ENCODE results near the gene DENND4C.

DNA sequence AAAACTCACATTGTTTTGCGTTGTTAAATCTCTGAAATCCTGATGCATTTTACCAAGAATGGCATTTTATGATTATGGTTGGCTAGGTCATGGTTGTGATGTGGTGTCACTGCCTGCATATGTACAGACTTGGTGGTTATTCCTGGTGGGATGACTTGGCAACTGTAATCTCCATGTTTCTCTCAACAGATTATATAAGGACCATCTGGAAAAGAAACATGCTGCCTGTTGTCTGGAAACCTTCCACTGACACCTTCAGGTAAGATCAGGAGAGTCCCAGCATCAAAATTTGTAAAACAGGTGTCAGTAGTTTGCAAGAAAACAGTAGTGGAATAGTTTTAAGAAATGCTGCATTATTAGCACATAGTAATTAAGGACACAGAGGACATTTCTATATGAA lies 175.3 kb downstream of the DENND4C start:
- TF ChIP-seq ZNF263 (CRISPR knock-in tag; IDR thresholded peaks at IDR 0.05; ENCODE audit: low read depth): no peak
- TF ChIP-seq SOX15 (CRISPR knock-in tag; IDR thresholded peaks at IDR 0.05): no peak
- TF ChIP-seq ZBTB21 (CRISPR knock-in tag; IDR thresholded peaks at IDR 0.05; ENCODE audit: borderline replicate concordance): no peak
- no peak for TF ChIP-seq FOXJ3 (CRISPR knock-in tag; IDR thresholded peaks at IDR 0.05; ENCODE audit: borderline replicate concordance)
- TF ChIP-seq, protein P1, sequence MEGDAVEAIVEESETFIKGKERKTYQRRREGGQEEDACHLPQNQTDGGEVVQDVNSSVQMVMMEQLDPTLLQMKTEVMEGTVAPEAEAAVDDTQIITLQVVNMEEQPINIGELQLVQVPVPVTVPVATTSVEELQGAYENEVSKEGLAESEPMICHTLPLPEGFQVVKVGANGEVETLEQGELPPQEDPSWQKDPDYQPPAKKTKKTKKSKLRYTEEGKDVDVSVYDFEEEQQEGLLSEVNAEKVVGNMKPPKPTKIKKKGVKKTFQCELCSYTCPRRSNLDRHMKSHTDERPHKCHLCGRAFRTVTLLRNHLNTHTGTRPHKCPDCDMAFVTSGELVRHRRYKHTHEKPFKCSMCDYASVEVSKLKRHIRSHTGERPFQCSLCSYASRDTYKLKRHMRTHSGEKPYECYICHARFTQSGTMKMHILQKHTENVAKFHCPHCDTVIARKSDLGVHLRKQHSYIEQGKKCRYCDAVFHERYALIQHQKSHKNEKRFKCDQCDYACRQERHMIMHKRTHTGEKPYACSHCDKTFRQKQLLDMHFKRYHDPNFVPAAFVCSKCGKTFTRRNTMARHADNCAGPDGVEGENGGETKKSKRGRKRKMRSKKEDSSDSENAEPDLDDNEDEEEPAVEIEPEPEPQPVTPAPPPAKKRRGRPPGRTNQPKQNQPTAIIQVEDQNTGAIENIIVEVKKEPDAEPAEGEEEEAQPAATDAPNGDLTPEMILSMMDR (IDR thresholded peaks at IDR 0.05): no peak

All from WTC11 (cell line).